SW480 (cell line): ENCODE results near the gene UVSSA.
A peak's percentile ranks its signal among the peaks of the same experiment; 100 is the strongest.
"Not testable (repeated sequence)": the region's sequence is repeated elsewhere in the genome, so short reads cannot be mapped to it uniquely, and the experiment has no call there.

Experiments used
- DNase-seq: peaks from one replicate; pipeline ENCODE4 v3.0.0-alpha.2; 2016; ENCODE audit warnings: low spot score

Gene UVSSA

DNA sequence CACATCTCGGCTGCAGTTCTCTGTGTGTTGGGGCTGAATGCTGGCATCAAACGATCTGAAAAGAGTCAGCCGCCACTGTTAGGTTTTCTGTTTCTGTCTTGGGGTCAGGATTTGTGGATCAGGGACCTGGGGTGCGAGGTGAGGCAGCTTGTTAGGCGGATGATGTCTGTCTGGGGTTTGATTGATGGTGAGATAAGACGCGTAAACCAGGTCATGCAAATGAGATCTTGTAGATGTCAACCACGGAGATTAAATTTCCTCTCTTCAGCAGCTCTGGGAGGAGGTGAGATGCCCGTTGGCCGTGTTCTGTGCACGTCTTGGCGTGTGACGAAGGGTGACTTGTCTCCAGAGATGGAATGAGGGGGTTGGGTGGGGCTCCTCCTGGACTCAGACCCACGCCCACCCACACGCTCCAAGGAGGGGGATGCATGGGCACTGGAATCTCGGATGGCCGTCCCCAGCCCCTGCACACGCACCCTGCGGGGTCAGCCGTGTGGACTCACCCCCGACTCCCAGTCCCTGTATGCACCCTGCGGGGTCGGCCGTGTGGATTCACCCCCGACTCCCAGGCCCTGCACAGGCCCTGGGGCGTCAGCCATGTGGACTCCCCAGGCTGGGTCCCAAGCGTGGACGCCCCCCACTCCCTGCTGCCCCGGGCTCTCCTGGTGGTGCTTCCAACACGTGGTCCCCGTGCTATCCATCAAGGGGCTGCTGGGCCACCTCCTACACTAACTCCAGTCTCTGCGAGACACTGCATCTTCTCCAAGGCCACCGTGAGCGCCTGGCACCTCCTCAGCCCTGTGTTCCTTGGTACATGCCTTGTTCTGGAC is 16.0 kb upstream of the UVSSA start:
- no peak for DNase-seq

DNA sequence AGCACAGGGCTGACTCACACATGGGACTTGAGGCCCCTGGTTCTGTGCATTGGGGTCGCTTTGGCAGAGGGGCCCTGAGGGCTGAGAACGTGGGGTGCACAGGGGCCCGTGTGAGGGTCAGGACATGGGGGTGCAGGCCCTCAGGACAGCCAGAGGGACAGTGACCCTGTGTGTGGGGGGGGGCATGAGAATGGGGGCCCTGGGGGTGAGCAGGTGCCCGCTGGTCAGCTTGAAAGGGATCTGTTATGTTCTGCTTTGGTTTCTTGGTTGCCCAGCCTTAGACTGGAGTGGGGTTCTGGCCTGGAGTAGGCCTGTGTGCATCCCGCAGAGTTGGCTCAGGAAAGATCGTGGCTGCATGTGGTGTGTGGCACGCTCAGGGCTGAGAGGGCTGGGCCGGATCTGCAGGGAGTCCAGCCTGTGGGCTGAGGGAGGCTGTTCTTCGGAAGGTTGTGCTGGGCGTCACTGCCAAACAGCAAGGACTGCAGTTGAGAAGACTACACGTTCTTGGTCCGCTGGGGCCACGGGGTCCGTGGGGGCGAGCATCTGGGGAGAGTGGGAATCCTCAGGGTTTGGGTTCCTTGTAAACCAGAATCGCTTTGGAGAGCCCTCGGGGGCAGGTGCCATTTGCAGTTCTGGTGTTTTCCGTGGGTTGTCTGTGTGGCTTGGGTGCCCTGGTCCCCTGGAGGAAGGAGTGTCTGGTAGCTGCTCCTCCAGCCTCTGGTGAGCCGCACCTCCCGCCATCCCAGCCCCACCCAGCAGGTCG is 15.2 kb upstream of the UVSSA start:
- no peak for DNase-seq

GRCh38 chr4:1332686-1333085 is 14.3 kb upstream of the UVSSA start:
- no peak for DNase-seq

DNA sequence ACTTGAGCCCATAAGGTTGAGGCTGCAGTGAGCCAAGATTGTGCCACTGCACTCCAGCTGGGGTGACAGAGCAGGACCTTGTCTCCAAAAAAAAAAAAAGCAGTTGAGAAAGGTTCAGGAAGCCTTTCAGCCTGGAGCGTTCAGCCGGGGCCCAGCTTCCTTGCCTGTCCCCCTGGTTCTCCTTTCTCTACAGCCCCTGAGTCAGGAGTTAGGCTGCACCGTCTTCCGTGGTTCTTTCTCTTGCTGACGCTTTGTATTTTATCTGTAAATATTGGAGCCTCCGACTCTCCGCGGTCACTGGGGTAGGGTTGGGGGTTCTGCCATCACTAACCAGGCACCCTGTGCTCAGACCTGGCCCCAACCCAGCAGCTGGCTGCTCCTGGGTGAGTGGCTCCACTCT is 13.8 kb upstream of the UVSSA start:
- no peak for DNase-seq

DNA sequence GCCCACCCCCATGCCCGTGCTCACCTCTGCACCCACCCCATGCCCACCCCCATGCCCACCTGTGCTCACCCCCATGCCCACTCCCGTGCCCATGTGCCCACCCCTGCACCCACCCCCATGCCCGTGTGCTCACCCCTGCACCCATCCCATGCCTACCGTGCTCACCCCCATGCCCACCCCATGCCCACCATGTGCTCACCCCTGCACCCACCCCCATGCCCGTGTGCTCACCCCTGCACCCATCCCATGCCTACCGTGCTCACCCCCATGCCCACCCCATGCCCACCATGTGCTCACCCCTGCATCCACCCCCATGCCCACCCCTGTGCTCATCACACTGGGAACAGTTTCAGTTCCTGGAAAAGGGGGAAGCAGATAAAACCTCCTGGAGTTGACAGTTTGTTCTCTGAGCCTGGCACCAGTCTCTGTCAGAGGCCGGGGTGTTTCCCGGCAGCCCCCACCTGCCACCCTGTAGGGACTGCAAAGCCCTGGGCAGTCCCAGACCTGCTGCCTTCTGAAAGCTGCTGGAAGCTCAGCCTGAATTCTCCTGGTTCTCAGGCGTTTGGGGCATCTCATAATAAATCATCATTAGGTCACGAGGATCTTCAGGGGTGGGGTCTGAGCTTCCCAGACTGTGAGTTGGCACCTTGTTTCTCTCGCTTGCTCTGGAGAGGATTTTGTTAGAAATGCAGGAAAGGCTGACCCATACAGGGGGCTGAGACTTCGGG is 13.0 kb upstream of the UVSSA start:
- DNase-seq: not testable (repeated sequence)

DNA sequence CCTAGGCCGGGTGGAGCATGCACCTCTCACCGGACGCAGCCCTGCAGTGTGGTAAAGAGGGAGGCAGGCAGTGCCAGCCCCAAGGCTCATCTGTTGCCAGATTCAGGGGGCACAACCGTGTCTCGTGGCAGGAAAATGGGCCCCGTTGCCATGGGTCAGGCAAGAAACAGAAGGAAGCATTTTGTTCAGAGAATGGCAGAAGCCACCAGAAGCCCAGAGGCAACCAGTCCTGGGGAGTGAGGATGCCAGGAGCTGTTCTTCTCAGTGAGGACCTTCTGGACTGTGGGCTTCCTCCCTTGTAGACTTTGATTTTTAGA is 12.5 kb upstream of the UVSSA start:
- no peak for DNase-seq

DNA sequence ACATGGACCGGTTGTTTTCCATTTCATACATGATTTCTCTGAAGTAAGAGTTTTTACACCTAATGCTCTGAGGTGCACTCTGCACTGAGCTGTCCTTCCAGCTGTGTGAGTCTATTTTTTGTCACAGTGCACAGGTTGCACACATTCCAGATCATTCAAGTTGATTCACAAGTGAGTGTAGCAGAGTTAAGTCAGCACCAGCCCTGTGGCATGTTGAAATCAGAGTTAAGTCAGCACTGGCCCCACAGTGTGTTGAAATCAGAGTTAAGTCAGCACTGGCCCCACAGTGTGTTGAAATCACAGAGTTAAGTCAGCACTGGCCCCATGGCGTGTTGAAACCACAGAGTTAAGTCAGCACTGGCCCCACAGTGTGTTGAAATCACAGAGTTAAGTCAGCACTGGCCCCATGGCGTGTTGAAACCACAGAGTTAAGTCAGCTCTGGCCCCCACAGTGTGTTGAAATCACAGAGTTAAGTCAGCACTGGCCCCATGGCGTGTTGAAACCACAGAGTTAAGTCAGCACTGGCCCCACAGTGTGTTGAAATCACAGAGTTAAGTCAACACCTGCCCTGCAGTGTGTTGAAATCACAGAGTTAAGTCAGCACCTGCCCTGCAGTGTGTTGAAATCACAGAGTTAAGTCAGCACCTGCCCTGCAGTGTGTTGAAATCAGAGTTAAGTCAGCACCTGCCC is 11.7 kb upstream of the UVSSA start:
- DNase-seq: not testable (repeated sequence)

DNA sequence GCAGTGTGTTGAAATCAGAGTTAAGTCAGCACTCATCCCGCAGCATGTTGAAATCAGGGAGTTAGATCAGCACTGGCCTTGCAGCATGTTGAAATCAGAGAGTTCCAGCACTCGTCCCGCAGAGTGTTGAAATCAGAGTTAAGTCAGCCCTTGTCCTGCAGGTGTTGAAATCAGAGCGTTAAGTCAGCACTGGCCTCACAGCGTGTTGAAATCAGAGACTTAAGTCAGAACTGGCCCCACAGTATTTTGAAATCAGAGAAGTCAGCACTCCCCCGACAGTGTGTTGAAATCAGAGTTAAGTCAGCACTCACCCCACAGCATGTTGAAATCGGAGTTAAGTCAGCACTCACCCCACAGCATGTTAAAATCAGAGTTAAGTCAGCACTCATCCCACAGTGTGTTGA is 10.9 kb upstream of the UVSSA start:
- no peak for DNase-seq

GRCh38 chr4:1337376-1337831 is 9.6 kb upstream of the UVSSA start:
- peak; percentile 47 for DNase-seq

DNA sequence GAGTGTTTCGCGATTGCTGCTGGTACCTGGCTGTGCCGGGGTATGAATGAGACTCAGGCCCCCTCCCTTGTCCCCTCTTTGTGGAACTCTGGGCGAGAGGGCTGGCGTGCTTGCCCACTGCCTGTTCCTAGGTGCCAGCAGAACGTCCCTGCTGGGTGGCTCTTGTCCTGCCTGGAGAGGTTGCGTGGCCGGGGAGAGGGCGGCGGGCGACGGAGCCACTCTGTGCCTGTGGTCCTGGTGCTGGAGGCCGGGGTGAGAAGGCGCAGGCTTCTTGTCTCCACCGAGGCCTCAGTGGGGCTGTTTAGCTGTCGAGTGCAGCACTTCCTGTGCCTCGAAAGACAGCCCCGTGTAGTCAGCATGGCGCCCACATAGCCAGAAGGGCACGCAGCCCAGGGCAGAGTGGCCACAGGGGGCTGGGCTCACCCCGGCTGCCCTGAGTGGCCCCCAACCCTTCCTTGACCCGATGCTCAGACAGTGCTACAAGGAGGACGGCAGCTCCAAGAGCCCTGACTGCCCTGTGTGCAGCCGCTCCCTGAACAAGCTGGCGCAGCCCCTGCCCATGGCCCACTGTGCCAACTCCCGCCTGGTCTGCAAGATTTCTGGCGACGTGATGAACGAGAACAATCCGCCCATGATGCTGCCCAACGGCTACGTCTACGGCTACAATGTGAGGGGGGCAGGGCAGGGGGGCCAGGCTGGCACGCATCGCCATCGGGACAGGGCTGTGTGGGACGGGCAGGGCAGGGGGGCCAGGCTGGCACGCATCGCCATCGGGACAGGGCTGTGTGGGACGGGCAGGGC is 8.9 kb upstream of the UVSSA start:
- DNase-seq: no peak

DNA sequence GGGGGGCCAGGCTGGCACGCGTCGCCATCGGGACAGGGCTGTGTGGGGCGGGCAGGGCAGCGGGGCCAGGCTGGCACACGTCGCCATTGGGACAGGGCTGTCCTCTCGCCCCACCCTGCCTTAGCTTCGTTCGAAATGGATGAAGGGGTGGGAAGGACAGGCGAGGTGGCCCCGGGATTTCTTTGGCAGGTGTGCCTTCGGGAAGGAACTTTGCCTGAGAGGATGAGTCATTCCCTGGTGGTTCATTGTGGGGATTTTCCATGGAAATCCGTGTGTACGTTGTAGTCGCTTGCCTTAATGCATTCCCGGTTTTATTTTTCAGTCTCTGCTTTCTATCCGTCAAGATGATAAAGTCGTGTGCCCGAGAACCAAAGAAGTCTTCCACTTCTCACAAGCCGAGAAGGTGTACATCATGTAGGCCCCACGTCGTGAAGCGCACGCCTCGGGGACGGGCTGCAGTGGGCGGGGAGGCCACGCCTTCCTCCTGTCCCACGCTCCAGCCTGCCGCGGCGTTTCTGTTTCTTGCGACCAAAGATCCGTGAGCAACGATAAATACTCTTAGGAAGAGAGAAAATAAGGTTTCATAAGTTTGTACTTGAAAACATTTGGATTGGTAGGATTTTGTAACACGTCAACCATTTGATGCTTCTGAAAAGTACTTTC is 8.1 kb upstream of the UVSSA start:
- no peak for DNase-seq

DNA sequence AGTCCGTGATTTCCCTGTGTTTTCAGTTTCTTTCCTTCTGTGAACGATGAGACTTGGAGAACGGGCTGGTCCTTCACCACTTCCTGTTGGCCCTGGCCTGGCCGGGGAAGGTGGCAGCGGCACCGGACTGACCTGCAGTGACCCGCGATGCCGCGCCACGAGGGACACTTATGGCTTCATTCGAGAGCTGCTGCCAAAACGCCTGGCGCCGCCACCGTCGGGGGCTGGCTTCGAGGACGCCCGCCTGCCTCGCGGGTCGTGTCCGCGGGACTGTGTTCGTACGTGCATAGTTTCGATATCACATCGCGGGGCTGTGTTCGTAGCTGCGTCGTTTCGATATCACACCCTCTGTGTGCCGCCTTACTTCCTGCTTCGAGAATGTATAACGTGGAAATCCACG is 7.5 kb upstream of the UVSSA start:
- DNase-seq: no peak

- no peak for DNase-seq
Measured at GRCh38 chr4:1340181-1340747, 6.7 kb upstream of the UVSSA start.

DNA sequence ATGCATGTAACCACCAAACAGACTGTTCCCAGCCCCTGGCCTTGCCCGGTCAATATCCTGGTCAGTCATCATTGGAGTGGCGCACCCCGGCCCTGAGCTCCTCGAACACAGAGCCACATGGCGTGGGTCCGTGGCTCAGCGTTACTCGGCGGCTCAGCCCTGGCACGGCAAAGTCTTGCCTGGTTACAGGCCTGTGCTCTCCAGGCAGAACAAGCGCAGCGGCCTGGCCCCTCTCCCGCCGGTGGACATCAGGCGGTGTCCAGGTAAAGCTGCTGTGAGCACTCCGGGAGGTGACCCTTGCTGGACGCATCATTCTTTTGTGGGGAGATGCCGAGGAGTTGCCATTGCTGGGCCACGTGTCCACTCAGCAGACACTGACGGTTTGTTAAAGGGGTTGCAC is 6.1 kb upstream of the UVSSA start:
- no peak for DNase-seq

DNA sequence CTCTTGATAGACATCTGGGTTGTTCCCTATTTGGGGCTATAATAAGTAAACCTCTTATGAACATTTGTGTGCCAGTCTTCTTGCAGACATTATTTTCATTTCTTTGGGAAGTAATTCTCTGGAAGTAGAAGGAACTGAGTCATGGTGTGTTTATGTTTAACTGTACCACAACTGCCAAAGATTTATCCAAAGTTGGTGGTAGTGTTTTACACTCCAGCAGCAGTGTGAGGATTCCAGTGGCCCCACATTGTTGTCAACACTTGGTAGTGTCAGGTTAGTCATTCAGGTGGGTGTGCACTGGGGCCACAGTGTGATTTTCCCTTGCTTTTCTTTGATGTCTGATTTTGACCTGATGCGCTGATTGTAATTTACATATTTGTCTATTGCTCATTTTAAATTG is 5.0 kb upstream of the UVSSA start:
- no peak for DNase-seq

DNA sequence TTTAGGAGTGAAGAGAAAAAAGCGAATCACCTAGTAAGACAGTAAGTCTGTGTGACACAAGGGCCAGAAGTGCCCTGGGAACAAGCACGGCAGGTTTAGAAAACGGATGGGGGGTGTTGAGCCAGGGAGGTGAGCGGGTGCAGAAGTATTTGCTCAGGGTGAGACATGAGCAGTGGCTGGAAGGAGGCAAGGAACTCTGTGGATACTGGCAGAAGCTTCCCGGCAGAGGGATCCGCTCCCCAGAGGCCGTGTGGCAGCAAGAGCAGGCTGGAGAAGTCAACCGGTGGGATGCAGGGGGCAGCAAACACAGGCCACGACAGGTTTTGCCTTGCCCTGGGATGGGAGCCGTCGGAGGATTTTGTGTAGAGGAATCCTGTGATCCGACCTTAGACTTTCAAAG is 2.3 kb upstream of the UVSSA start:
- no peak for DNase-seq

GRCh38 chr4:1345903-1346780 is 866 bp upstream of the UVSSA start:
- DNase-seq: peak; percentile 19

GRCh38 chr4:1347410-1347864 is 429 bp downstream of the UVSSA start:
- peak; percentile 44 for DNase-seq

GRCh38 chr4:1348014-1348513 is 1.1 kb downstream of the UVSSA start:
- no peak for DNase-seq
